PC-3 (cell line): ENCODE measurements around the gene RNF17. TPM values are rescaled to one million over a fixed set of nuclear protein-coding genes. Genes with fewer than 3 reads are reported as not detected.

Source experiments
- ATAC-seq: fragments of 200-7000 bp; cut with Tn5 transposase; 2 replicates; pipeline ENCODE4 v1.9.1; 2020; ENCODE audit warnings: mild to moderate bottlenecking, moderate library complexity
- BruUV-seq: library from RNA; stranded (reverse); fragments of 400-500 nt; replicated peaks from 2 replicates; lab custom pipeline; 2021; lab: Mats Ljungman, UMichigan
- CTCF ChIA-PET: fragments of 300-600 bp; sonication (Branson Sonifier 250); formaldehyde crosslinking; loops from one replicate; lab custom pipeline; 2022; ENCODE audit warnings: antibody characterized with exemption; lab: Charles Lee
- POLR2A ChIA-PET: fragments of 300-600 bp; sonication (Branson Sonifier 250); formaldehyde crosslinking; loops from one replicate; lab custom pipeline; 2022; ENCODE audit warnings: antibody characterized with exemption; ENCODE audit not compliant: unreplicated experiment; lab: Charles Lee
- DNase-seq: peaks from one replicate; pipeline ENCODE4 v3.0.0-alpha.2; 2015
- H2AFZ ChIP-seq: fragments of 300-600 bp; sonication (generic); 2 replicates; pipeline ENCODE4 v1.6.0; 2016; ENCODE audit warnings: antibody characterized with exemption, low read length
- H3F3A ChIP-seq: fragments of 300-600 bp; sonication (generic); one replicate; pipeline ENCODE4 v1.6.0; 2017; ENCODE audit warnings: antibody characterized with exemption, low read length, control low read depth, mild to moderate bottlenecking; ENCODE audit not compliant: unreplicated experiment
- H3K27ac ChIP-seq: fragments of 300-600 bp; sonication (generic); 2 replicates; pipeline ENCODE4 v1.5.1; 2016; ENCODE audit warnings: mild to moderate bottlenecking, low read length
- H3K27me3 ChIP-seq: fragments of 300-600 bp; sonication (generic); 2 replicates; pipeline ENCODE4 v1.6.1; 2016; ENCODE audit warnings: low read length, mixed read lengths
- H3K36me3 ChIP-seq: fragments of 300-600 bp; sonication (generic); 2 replicates; pipeline ENCODE4 v1.6.1; 2016; ENCODE audit warnings: low read depth, mixed run types, low read length, mixed read lengths
- H3K4me1 ChIP-seq: fragments of 300-600 bp; sonication (generic); 2 replicates; pipeline ENCODE4 v1.5.1; 2016; ENCODE audit warnings: low read length; ENCODE audit not compliant: insufficient read depth
- H3K4me2 ChIP-seq: fragments of 300-600 bp; sonication (generic); 2 replicates; pipeline ENCODE4 v1.6.0; 2016; ENCODE audit warnings: low read length
- H3K4me3 ChIP-seq: fragments of 300-600 bp; sonication (generic); 2 replicates; pipeline ENCODE4 v1.5.1; 2016; ENCODE audit warnings: mild to moderate bottlenecking, low read length, mixed read lengths
- H3K79me2 ChIP-seq: fragments of 300-600 bp; sonication (generic); 2 replicates; pipeline ENCODE4 v1.6.1; 2017; ENCODE audit warnings: low read length, mixed read lengths
- H3K9ac ChIP-seq: fragments of 300-600 bp; sonication (generic); 2 replicates; pipeline ENCODE4 v1.6.0; 2016; ENCODE audit warnings: mild to moderate bottlenecking, low read length
- H3K9me2 ChIP-seq: fragments of 300-600 bp; sonication (generic); replicated peaks from 2 replicates; pipeline ENCODE4 v1.6.1; 2016; ENCODE audit warnings: mixed run types, low read length, mixed read lengths
- H3K9me3 ChIP-seq: fragments of 300-600 bp; sonication (generic); 2 replicates; pipeline ENCODE4 v1.6.1; 2016; ENCODE audit warnings: low read length, mixed read lengths
- H4K20me1 ChIP-seq: fragments of 300-600 bp; sonication (generic); 2 replicates; pipeline ENCODE4 v1.6.1; 2016; ENCODE audit warnings: low read length, mixed read lengths
- EZH2 ChIP-seq: fragments of 300-600 bp; sonication (generic); IDR thresholded peaks from one replicate; pipeline ENCODE4 v1.6.1; 2017; ENCODE audit warnings: antibody characterized with exemption, mild to moderate bottlenecking, low read length; ENCODE audit not compliant: unreplicated experiment
- EZH2phosphoT487 ChIP-seq: fragments of 300-600 bp; sonication (generic); IDR thresholded peaks from 2 replicates; pipeline ENCODE4 v1.6.1; 2018; ENCODE audit warnings: mild to moderate bottlenecking, antibody characterized with exemption, low read length, borderline replicate concordance
- intact Hi-C: fragments of 100-400 bp; cut with micrococcal nuclease; formaldehyde crosslinking; loops from 2 replicates; pipeline ENCODE4 v1.9.0; 2023
- total RNA-seq: library from RNA; depleted of rRNA; stranded (reverse); fragments of >200 nt; gene quantifications from 2 replicates; pipeline ENCODE4 v1.2.3, GENCODE V29; 2014
- TF ChIP-seq, protein P1 (sequence below): fragments of 300-600 bp; sonication (generic); conservative IDR thresholded peaks from 2 replicates; pipeline ENCODE4 v1.5.1; 2017; ENCODE audit warnings: antibody characterized with exemption, low read depth, mild to moderate bottlenecking, low read length

Gene RNF17
- total RNA-seq, 1 experiment from 2014 or later: not detected

DNA sequence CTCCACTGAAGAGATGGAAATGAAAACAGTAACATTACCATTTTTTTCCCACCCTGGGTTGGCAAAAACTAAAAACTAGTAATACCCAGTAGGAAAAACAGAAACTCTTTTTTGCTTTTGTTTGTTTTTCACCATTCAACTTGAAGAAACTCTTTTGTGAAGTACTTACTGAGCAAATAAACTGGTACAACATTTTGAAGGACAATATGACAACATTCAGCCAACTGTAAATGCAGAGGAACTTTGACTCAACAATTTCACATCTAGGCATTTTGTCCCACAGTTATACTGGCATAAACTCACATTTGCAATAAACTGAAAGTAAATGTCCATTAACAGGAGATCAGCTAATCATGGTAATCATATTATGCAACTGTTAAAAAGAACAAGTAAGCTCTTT is 152.5 kb downstream of the RNF17 start:
- Histone ChIP-seq H3K27ac (no peak overlapping the region), H3K9me3 (no peaks in the 10 kb centered on the region), H3K36me3 (no peaks in the 10 kb centered on the region), H3K4me1 (peaks cover 19% of the 10 kb centered on the region), H3K9ac (no peak overlapping the region), H3K27me3 (no peaks in the 10 kb centered on the region), H3F3A (no peaks in the 10 kb centered on the region), H3K79me2 (peaks cover 74% of the 10 kb centered on the region), H3K4me3 (no peak overlapping the region), H3K4me2 (no peak overlapping the region), H3K9me2 (no peaks in the 10 kb centered on the region), H4K20me1 (0 out of 2 replicates have a peak, but pooled peaks cover 3% of the 10 kb centered on the region), H2AFZ (no peak overlapping the region)
- CTCF ChIA-PET: no interaction called here
- no peak for DNase-seq
- no TSS peak for BruUV-seq
- TF ChIP-seq EZH2: no peak
- intact Hi-C loops: no loop called here
- POLR2A ChIA-PET: no interaction called here
- no peak for ATAC-seq

DNA sequence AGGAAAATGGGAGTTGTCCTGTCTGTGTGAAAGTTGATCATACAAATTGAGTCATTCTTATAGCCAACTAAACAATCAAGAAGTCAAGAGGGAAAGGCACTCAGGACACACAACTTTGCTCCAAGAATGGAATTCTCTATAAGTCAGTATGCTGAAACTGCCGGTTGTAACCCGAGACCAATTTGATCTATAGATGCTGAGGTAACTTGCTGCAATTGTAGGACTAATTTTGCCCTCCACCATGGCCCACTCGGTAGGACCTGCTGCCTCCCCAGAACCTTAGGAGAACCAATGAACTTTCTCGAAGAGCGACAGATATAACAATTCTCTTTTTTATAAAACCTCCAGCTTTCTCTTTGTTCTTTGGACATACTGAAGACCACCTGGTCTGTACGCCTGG is 157.0 kb downstream of the RNF17 start:
- BruUV-seq: no TSS peak
- Histone ChIP-seq H3K9me3 (no peaks in the 10 kb centered on the region), H3K36me3 (no peaks in the 10 kb centered on the region), H3K79me2 (peaks cover 62% of the 10 kb centered on the region), H3K9ac (no peak overlapping the region), H2AFZ (no peak overlapping the region), H3K4me1 (peaks cover 20% of the 10 kb centered on the region), H4K20me1 (0 out of 2 replicates have a peak, but pooled peaks cover 3% of the 10 kb centered on the region), H3K4me3 (peak overlapping the region; percentile 91; the same call in 1 of the 2 replicates), H3K9me2 (no peaks in the 10 kb centered on the region), H3F3A (no peaks in the 10 kb centered on the region), H3K27me3 (no peaks in the 10 kb centered on the region), H3K27ac (no peak overlapping the region), H3K4me2 (peak overlapping the region; percentile 87)
- CTCF ChIA-PET: no interaction called here
- DNase-seq (peak; percentile 22), ATAC-seq (no peak)
- intact Hi-C loops: no loop called here
- POLR2A ChIA-PET: no interaction called here
- TF ChIP-seq EZH2 (no peak), EZH2phosphoT487 (no peak)
- TF ChIP-seq, protein P1, sequence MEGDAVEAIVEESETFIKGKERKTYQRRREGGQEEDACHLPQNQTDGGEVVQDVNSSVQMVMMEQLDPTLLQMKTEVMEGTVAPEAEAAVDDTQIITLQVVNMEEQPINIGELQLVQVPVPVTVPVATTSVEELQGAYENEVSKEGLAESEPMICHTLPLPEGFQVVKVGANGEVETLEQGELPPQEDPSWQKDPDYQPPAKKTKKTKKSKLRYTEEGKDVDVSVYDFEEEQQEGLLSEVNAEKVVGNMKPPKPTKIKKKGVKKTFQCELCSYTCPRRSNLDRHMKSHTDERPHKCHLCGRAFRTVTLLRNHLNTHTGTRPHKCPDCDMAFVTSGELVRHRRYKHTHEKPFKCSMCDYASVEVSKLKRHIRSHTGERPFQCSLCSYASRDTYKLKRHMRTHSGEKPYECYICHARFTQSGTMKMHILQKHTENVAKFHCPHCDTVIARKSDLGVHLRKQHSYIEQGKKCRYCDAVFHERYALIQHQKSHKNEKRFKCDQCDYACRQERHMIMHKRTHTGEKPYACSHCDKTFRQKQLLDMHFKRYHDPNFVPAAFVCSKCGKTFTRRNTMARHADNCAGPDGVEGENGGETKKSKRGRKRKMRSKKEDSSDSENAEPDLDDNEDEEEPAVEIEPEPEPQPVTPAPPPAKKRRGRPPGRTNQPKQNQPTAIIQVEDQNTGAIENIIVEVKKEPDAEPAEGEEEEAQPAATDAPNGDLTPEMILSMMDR: no peak

DNA sequence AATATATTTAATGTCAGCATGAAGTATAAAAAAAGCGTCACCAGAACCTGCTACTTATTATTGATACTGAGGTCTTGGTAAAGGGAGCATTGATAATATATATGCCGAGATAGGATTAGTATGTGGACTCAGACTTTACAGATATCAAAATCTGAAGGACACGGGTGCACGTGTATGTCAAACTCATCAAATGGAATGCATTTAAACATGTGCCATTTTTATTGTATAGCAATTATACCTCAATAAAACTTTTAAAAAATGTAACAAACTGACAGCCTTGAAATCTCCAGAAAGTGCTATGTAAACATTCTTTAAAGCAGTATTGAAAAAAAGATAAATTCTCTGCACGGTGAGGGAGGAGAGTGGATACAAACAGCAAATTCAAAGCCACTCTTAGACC is 157.9 kb downstream of the RNF17 start:
- no peaks in the 10 kb centered on the region for H3K27me3 ChIP-seq
- intact Hi-C loops: no loop called here
- H4K20me1 ChIP-seq: 0 out of 2 replicates have a peak, but pooled peaks cover 3% of the 10 kb centered on the region
- H3K4me1 ChIP-seq: peaks cover 20% of the 10 kb centered on the region
- H3K79me2 ChIP-seq: peaks cover 54% of the 10 kb centered on the region
- ChIA-PET CTCF (no interaction called here), POLR2A (interaction anchor here (0.5 kb wide), 1 partner anchor 1556 kb away, joined by 3 read pairs; no protein-coding TSS in a partner anchor)
- H2AFZ ChIP-seq: peak overlapping the region; percentile 95
- no peaks in the 10 kb centered on the region for H3F3A ChIP-seq
- no peaks in the 10 kb centered on the region for H3K36me3 ChIP-seq
- DNase-seq: no peak
- no peaks in the 10 kb centered on the region for H3K9me2 ChIP-seq
- H3K4me3 ChIP-seq: peak overlapping the region; percentile 91
- peak overlapping the region; percentile 80 for H3K9ac ChIP-seq
- no peak for ATAC-seq
- peak overlapping the region; percentile 87 for H3K4me2 ChIP-seq
- no peak for TF ChIP-seq EZH2phosphoT487
- no peak for TF ChIP-seq EZH2
- no peak overlapping the region for H3K27ac ChIP-seq
- no TSS peak for BruUV-seq
- H3K9me3 ChIP-seq: no peaks in the 10 kb centered on the region
